GM12801 (cell line): ENCODE measurements around the gene TTLL9.

ENCODE experiments used
- CTCF ChIP-seq: IDR thresholded peaks from one replicate; pipeline ENCODE4 v1.5.1; 2011; ENCODE audit warnings: control low read depth; ENCODE audit not compliant: insufficient read length; ENCODE audit errors: extremely low read depth

The TTLL9 gene

GRCh38 chr20:31906001-31906400 lies 35.6 kb downstream of the TTLL9 start:
- TF ChIP-seq CTCF, result no peak

- TF ChIP-seq CTCF, result no peak
These were observed 36.6 kb downstream of the TTLL9 start for GRCh38 chr20:31907046-31907445.

- no peak for TF ChIP-seq CTCF
These were observed 37.6 kb downstream of the TTLL9 start for GRCh38 chr20:31908016-31908415.

GRCh38 chr20:31908424-31908823 lies 38.0 kb downstream of the TTLL9 start:
- no peak for TF ChIP-seq CTCF

- no peak for TF ChIP-seq CTCF
These were observed 39.0 kb downstream of the TTLL9 start for GRCh38 chr20:31909253-31910070.

GRCh38 chr20:31910071-31910803 lies 39.8 kb downstream of the TTLL9 start:
- no peak for TF ChIP-seq CTCF

GRCh38 chr20:31913431-31914157 lies 43.2 kb downstream of the TTLL9 start:
- TF ChIP-seq CTCF, result no peak
